ENCODE results near the gene MIA3.
A peak's percentile ranks its signal among the peaks of the same experiment; 100 is the strongest.

MIA3 gene

GRCh38 chr1:222618880-222619596 is 1.1 kb downstream of the MIA3 start:
- DNase-seq (ENCODE audit: low read depth), result no peak

DNA sequence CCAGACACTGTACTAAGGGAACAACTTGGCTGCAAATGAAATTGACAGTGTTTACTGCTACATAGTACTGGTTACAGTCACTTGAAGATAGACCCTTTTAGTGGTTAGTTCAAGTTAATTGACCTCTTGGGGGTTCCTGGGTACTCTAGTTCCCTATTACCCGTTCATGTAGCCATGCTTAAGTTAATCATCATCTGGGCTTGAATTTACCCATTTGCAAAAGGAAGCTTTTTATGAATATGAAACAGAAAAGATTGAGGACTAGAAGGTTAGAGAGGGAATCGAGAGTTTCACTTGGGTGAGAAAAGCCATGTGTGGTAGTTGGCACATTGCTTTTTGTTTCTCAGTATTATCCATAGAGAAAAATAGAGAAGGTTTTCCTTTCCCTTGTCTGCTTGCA is 2.7 kb downstream of the MIA3 start:
- no peak for DNase-seq (ENCODE audit: low read depth)

GRCh38 chr1:222622765-222623164 is 4.9 kb downstream of the MIA3 start:
- no peak for DNase-seq (ENCODE audit: low read depth)

GRCh38 chr1:222623458-222623857 is 5.6 kb downstream of the MIA3 start:
- no peak for DNase-seq (ENCODE audit: low read depth)

DNA sequence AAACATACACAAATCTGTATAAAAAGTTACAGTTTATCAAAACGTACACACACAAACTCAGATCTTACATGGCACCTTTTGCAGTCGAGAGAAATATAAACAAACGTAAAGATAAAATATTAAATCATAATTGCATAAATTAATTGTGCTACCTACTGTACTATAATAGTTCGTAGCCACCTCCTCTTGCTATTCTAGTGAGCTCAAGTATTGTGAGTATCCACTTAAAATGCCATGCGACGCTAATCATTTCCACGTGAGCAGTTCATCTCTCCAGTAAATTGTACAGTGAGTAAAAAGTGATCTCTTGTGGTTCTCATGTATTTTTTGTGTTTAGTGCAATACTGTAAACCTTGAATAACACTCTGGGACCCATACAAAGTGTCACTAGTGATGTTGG is 6.3 kb downstream of the MIA3 start:
- DNase-seq (ENCODE audit: low read depth), result no peak

GRCh38 chr1:222627232-222627631 is 9.3 kb downstream of the MIA3 start:
- no peak for DNase-seq (ENCODE audit: low read depth)

DNA sequence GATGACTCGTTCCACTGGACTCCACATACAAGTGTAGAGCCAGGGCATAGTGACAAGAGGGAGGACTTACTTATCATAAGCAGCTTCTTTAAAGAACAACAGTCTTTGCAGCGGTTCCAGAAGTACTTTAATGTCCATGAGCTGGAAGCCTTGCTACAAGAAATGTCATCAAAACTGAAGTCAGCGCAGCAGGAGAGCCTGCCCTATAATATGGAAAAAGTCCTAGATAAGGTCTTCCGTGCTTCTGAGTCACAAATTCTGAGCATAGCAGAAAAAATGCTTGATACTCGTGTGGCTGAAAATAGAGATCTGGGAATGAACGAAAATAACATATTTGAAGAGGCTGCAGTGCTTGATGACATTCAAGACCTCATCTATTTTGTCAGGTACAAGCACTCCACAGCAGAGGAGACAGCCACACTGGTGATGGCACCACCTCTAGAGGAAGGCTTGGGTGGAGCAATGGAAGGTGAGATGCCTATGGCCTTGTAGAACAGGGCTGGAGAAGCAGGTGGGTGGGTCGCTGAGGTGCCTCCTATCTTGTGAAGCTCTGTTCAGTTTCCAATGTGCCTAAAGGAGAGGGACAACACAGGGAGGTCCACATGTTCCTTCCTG is 12.1 kb downstream of the MIA3 start:
- no peak for DNase-seq (ENCODE audit: low read depth)

DNA sequence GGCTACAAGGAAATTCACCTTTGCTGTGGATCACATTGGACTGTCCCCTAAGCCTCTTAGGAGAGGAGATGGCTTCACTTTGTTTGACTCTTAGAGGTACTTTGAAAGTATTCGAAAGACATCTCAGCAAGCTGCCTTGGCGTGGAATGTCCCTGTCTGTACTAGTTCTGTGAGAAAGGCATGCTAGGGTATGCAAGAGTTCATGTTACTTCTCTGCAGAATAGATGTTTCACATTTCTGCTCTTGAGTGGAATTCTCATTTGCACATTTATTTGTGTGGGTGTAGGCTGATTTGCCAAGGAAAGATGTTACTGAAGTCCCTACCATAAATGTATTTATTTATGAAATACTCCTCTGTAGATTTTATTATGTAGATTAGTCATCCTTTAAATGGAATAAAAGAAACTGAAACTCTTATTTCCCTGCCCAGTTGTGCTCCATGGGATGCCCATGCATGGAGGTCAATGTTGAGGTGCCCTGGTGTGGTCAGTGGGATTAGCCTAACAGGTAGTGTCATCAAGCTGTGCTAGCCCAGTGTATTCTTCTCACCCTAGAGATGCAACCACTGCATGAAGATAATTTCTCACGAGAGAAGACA is 13.8 kb downstream of the MIA3 start:
- DNase-seq (ENCODE audit: low read depth), result no peak

- no peak for DNase-seq (ENCODE audit: low read depth)
Observed at GRCh38 chr1:222632749-222633148, 14.9 kb downstream of the MIA3 start.

DNA sequence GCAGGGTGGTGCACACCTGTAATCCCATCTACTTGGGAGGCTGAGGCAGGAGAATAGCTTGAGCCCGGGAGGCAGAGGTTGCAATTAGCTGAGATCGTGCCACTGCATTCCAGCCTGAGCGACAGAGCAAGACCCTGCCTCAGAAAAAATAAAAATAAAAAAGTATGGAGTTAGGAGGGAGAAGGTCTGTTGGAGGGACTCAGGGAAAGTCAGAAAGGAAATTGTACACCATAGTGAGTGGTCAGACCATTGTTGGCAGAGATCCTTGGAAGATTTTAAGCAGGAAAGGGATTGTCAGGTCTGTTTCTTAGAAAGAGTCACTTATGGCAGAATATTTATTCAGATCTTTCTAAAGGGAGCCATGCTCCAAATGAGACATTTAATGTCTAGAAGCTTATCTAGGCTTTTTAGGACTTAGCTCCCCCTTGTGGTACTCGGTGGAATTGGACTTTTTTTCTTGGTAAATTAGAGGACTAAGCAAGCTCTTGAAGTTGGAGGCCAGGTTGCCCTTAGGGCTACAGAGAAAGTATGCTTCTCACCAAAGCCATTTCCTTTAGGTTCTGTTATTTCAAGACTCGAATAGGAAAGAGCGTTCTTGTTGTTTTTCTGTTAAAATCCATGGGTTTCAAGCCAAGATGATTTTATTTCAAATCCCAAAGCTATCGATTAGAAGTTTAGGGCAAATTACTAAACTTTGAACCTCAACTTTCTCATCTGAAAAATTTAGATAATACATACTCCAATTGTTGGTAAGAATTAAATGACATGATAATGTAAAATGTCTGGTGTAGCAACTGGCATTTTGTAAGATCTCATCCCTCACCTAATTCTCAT is 16.5 kb downstream of the MIA3 start:
- DNase-seq (ENCODE audit: low read depth), result peak; percentile 61

DNA sequence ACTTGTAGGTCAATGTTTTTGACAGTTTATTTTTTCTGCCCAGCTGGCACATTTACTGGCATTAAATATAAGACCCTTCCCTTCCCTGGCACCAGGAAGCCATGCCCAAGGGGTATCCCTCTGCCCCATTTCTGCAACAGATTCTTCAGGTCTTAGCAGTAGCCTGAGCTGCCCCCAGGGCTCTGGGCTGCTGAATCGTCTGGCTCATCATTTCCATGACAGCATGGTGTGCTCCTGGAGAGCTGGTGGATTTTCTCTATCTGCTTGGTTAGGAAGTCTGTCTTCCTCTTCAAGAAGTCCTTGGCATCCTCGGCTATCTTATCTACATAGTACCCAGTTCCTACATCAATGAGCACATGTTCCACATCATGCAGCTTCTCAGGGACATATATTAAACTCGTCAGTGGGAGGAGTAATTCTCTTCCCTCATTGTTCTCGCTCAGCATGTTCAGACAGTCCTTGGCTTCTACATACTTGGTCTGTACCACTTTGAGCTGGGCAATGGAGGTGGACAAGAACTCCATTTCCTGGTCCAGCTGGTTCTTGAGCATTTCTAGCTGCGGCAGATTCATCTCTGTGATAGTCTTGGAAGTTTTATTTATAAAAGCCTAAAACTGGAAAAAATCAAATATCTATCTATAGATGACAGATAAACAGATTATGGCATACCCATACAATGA is 23.5 kb downstream of the MIA3 start:
- no peak for DNase-seq (ENCODE audit: low read depth)

- DNase-seq (ENCODE audit: low read depth), result no peak
Observed at GRCh38 chr1:222642468-222642867, 24.6 kb downstream of the MIA3 start.

DNA sequence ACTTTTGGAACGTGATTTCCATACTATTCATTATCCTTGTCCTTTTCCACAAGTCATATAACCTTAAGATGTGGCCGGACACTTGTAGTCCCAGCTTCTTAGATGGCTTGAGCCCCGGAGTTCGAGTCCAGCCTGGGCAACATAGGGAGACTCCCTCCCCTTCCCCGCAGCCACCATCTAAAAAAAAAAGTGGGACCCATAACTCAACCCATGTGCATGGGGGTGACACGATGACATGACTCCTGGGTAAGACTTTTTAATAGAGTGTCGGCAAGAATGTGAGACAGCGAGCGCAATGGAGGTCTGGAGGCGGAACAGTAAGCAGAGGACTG is 25.7 kb downstream of the MIA3 start:
- DNase-seq (ENCODE audit: low read depth), result no peak

DNA sequence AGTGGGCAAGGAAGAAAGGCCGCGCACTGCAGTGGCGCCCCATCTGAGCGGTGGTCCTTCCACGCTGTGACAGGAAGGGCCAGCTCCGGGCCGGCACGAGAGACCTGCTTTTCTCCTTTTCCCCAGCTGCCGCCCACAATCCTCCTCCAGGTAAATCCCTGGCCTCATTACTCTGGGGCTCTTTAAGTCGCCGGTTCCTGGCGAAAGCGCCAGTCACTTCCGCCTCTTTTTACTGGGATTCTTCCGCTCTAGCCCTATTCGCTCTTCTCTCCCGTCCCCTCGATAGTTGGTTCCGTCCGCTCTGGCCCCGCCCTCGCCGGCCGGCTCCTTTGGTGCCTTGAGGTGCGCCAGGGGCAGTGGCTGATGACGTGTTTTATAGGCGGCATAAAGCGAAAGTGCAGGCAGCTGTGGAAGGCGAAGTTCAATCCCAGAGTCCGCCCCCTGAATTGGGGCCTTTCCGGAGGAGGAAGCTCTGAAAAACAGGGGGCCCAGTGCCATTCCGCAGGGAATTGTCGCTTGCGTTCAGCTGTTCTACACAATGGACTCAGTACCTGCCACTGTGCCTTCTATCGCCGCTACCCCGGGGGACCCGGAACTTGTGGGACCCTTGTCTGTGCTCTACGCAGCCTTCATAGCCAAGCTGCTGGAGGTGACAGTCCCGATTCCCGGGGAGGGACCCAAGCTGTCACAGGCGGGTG is 26.2 kb downstream of the MIA3 start:
- peak; percentile 97 for DNase-seq (ENCODE audit: low read depth)

GRCh38 chr1:222644636-222644980 is 26.7 kb downstream of the MIA3 start:
- DNase-seq (ENCODE audit: low read depth), result peak; percentile 34

GRCh38 chr1:222652676-222653075 is 34.8 kb downstream of the MIA3 start:
- no peak for DNase-seq (ENCODE audit: low read depth)

- no peak for DNase-seq (ENCODE audit: low read depth)
Observed at GRCh38 chr1:222653178-222653827, 35.4 kb downstream of the MIA3 start.

DNA sequence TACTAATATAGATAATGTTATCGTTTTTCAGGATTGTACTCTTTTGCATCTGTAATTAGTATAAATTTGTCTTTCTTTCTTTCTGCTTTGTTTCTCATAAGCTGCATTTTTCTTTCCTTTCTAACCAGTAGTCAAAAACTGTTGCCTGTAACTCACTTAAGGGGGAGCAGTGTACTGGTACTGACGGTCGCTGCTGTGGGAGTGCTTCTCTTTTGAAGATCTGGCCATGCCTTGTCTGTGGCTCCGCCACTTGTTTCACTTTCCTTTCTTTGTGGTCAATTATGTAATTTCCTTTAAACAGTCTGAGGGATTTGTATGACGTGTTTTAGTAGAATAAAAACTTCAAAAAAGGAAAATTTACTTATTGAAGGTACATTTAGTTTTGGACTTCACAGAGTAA is 37.0 kb downstream of the MIA3 start:
- DNase-seq (ENCODE audit: low read depth), result peak; percentile 73

DNA sequence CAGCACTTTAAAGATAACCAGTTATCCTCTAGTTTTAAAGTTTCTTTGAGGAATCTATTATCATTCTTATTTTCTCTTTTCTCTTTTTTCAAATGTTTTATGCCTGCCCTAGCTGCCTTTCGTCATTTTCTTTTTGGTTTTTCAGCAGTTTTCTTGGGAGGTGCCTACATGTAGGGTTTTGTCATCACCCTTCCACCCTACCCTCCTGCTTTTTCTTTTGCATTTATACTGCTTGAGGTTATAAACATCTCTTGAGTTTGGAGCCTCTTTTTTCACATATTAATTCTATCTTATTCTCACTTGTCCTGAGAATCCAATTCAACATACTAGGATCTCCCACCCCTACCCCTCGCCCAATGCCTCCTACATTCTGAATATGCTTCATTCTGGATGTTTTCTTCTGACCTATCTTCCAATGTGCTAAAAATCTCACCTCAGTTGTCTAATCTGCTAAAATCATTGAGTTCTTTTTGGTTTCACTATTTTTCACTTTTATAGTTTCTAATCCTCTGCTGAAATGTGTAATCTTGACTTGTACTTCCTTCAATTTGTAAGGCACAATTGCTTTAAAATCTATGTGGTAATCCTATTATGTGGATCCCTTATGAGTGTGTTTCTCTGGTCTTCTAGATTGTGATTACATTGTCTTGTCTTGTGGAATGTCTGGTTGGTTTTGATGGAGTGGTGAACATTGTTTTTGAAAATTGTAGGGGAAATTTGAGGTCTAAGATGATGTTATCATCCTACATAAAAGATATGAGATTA is 38.7 kb downstream of the MIA3 start:
- DNase-seq (ENCODE audit: low read depth), result no peak

DNA sequence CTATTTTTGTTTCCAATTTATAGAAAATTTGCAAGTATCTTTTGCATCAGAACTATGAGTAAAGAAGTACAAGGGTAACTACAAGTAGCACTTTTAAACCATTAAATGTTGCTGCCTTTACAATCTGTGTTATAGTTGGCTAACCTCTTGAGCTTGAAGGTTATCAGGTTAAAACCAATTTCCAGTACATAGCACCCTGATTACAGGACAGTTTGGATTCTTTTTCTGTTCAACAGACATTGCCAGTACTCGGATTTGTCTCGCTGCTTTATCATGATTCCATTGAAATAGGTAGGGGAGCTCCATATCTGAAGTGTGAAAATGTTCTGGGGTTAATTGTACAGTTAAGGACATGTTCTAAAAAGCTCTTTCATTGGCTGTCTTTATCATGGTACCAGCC is 40.0 kb downstream of the MIA3 start:
- DNase-seq (ENCODE audit: low read depth), result no peak
